ENCODE data around the gene ABCA10.

GRCh38 chr17:69134112-69134511 lies 94.5 kb downstream of the ABCA10 start:
- no peak for TF ChIP-seq CTCF (IDR thresholded peaks at IDR 0.05)
- TF ChIP-seq ZNF263 (CRISPR knock-in tag; IDR thresholded peaks at IDR 0.05; ENCODE audit: low read depth) = no peak
- no peak for TF ChIP-seq ATF1 (CRISPR knock-in tag; IDR thresholded peaks at IDR 0.05)
- no peak for TF ChIP-seq ELF4 (CRISPR knock-in tag; IDR thresholded peaks at IDR 0.05; ENCODE audit: low read depth)
- TF ChIP-seq RELA (CRISPR knock-in tag; IDR thresholded peaks at IDR 0.05; ENCODE audit: borderline replicate concordance) = no peak
- no peak for TF ChIP-seq FOXJ3 (CRISPR knock-in tag; IDR thresholded peaks at IDR 0.05; ENCODE audit: borderline replicate concordance)
- no peak for TF ChIP-seq NR3C1 (CRISPR knock-in tag; conservative IDR thresholded peaks at IDR 0.05; ENCODE audit: low read depth)
- no peak for TF ChIP-seq E2F4 (CRISPR knock-in tag; IDR thresholded peaks at IDR 0.05; ENCODE audit: borderline replicate concordance, low read depth)
